Peyer's patch (tissue), 4 donors: ENCODE measurements around the gene CCDC74B.
"Not testable (repeated sequence)": the region's sequence is repeated elsewhere in the genome, so short reads cannot be mapped to it uniquely, and the experiment has no call there.

Source experiments
- POLR2A ChIP-seq, 2 donors: fragments of 450-650 bp; IDR thresholded peaks; one replicate each; pipeline ENCODE4 v1.5.1; 2017; ENCODE audit warnings: antibody characterized with exemption in 2 of 2, mild to moderate bottlenecking in 2 of 2, moderate library complexity in 2 of 2
- TF ChIP-seq, protein P1 (sequence below), 6 experiments: fragments of 450-650 bp in 4 of 6; fragments of 200-600 bp in 2 of 6; sonication (generic) in 1 of 6; IDR thresholded peaks; one replicate each; pipeline ENCODE4 v1.5.1; 2017 to 2019; ENCODE audit warnings: antibody characterized with exemption in 6 of 6, mild to moderate bottlenecking in 3 of 6, moderate library complexity in 1 of 6

DNA sequence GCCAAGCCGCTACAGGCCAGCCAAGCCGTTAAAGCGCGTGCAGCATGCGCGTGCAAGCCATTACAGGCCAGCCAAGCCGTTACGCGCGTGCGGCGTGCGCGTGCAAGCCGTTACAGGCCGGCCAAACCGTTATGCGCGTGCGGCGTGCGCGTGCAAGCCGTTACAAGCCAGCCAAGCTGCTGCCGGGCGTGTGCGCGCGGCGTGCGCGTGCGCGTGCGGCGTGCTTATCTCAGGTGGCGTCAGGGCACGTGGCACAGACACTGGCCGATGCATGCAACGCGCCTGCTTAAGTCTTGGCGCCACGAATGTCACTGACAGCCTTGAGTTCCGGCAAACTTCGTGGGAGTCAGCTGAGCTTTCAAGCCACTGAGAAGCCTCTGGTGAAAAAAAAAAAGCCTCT is 24.0 kb downstream of the CCDC74B start:
- TF ChIP-seq, protein P1, sequence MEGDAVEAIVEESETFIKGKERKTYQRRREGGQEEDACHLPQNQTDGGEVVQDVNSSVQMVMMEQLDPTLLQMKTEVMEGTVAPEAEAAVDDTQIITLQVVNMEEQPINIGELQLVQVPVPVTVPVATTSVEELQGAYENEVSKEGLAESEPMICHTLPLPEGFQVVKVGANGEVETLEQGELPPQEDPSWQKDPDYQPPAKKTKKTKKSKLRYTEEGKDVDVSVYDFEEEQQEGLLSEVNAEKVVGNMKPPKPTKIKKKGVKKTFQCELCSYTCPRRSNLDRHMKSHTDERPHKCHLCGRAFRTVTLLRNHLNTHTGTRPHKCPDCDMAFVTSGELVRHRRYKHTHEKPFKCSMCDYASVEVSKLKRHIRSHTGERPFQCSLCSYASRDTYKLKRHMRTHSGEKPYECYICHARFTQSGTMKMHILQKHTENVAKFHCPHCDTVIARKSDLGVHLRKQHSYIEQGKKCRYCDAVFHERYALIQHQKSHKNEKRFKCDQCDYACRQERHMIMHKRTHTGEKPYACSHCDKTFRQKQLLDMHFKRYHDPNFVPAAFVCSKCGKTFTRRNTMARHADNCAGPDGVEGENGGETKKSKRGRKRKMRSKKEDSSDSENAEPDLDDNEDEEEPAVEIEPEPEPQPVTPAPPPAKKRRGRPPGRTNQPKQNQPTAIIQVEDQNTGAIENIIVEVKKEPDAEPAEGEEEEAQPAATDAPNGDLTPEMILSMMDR (IDR thresholded peaks at IDR 0.05): not testable (repeated sequence)
- TF ChIP-seq POLR2A (IDR thresholded peaks at IDR 0.05): not testable (repeated sequence)
